Upper lobe of left lung (tissue), 4 donors: ENCODE results near the gene MICAL3.

Source experiments
- CTCF ChIP-seq, 6 experiments: fragments of 450-650 bp in 4 of 6; fragments of 200-600 bp in 2 of 6; sonication (generic) in 2 of 6; IDR thresholded peaks; one replicate each; pipeline ENCODE4 v1.5.1; 2016 to 2019; ENCODE audit warnings: antibody characterized with exemption in 6 of 6
- POLR2AphosphoS5 ChIP-seq, 2 donors: sonication (generic); formaldehyde crosslinking; IDR thresholded peaks; one replicate each; pipeline ENCODE4 v1.5.1; 2017; ENCODE audit warnings: antibody characterized with exemption in 2 of 2

GRCh38 chr22:17822087-17822486 lies 202.3 kb downstream of the MICAL3 start:
- TF ChIP-seq CTCF (IDR thresholded peaks at IDR 0.05) (no peak), POLR2AphosphoS5 (IDR thresholded peaks at IDR 0.05) (no peak)
